Erythroblast (primary cell): ENCODE results near the gene ZPBP2.
A peak's percentile ranks its signal among the peaks of the same experiment; 100 is the strongest.
"Not testable (repeated sequence)": the region's sequence is repeated elsewhere in the genome, so short reads cannot be mapped to it uniquely, and the experiment has no call there.

ENCODE experiments used
- DNase-seq, 2 experiments: peaks; one replicate each; lab custom pipeline; 2025; lab: John Stamatoyannopoulos, UW
- GATA1 ChIP-seq: IDR thresholded peaks from 2 replicates; pipeline ENCODE4 v1.6.1; 2011; ENCODE audit warnings: low read depth, mild to moderate bottlenecking, control low read depth, low read length, moderate library complexity
- POLR2A ChIP-seq: IDR thresholded peaks from 2 replicates; pipeline ENCODE4 v1.6.1; 2011; ENCODE audit warnings: mild to moderate bottlenecking, low read length

The ZPBP2 gene

DNA sequence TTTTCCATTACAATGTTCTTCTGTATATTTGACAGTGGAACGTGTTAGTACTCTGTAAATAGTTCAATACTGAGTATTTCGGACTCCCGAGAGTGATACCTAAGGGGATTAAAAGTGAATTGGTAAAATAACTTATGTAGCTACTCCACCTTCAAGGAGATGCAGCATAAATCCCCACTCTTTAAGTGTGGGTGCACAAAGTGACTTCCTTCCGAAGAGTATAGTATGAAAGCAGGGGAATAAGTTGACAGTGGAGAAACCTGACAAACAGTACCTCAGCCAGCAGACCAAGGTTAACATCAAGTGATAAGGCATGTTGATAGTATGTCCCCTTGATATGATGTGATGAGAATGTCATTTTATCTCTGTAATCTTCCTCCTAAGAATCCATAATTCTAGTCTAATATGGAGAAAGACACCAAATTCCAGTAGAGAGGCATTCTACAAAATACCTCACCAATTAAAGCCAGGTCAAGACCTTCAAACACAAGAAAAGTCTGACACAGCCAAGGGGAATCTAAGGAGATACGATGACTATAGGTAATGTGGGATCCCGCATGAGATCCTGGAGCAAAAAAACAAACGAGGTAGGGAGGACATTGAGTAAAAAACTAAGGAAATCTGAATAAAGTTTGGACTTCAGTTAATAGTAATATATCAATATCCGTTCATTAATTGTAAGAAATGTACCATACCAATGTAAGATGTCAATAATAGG lies 1.8 kb upstream of the ZPBP2 start:
- TF ChIP-seq POLR2A = no peak
- no peak for DNase-seq

DNA sequence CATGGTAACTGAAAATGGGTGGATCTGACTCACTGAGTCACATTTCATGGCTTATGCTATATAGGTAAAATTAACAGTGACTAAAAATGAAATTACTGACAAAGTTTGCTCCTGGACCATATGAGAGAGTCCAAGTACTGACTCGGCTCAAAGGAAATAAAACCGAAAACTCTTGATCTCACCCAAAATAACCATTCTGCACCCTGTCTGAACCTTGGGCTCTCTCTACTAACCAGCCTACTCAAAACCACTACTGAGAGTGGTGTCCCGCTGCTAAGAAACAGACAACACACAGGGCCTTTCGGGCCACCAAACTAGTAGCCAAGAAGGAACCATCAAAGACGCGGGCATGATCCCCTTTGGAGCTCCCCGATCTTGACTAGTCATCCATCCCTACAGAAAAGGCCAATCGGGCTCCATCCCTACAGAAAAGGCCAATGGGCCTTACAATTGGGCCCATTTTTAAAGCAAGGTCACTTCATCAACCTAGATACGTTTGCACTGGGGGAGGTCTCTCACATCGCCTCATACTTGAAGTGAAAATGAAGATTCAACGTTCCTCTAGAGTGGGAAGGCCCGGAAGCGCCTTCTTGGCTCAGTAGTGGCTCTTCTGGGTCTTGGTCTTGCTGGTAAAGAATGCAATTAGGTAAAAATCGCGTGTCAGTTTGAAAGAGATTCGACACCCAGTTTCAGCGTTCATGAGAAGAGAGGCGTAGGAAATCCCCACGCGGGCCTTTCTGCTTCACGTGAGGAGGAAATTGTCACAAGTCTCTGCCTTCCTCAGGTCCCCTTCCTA lies 720 bp upstream of the ZPBP2 start:
- TF ChIP-seq GATA1 (no peak), POLR2A (no peak)
- no peak for DNase-seq

DNA sequence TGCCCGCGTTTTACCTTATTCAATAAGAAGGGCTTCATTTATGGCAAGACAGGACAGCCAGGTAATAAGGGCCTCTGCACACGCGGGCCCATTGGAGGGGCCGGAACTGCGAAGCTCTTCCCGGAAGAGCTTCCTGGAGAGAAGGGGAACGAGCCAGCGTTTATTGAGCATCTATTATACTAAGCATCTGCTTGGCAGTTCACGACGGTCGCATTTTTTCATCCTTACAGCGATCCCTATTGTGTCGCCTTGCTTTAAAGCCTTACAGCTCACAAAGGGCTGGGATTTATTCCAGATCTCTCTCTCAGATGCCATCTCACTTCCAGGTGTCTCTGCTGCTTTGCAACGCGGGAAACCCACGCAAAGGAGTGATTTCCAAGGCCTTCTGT lies 546 bp downstream of the ZPBP2 start:
- no peak for DNase-seq
- TF ChIP-seq GATA1 = no peak

DNA sequence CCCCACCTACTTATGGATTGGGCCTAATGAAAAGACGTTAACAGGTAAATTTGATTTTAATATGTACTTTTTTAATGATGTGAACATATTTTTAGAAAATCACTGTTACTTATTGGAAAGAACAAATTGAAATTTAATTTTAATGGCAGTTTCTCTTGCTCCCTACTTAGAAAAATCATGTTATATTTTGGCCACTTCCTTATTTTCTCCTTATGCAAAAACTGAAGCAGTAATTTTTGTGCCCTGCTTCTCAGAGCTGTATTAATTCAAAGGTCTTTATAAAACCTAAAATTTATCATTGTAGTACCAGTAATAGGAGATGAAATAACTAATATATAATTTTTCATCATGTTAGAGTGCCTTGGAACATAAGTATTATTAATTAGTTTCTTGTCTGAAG lies 2.8 kb downstream of the ZPBP2 start:
- DNase-seq = no peak
- no peak for TF ChIP-seq POLR2A
- no peak for TF ChIP-seq GATA1

DNA sequence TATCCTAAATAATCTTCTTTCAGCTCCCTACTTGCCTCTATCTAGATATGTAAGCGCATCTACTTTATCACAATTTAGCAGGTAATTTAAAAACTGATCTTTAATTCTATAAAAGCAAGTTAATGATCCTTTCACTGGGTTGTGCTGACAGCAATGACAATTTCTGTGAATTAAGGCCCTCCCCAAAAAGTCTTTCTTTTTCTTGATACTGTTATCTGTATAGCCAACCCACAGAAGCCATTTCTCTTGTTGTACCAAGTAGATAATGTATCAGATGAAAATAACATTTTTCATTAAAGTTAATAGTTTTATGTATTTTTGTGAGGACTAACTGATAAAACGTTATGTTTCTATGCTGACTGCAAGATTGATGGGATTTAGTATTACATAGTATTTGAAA lies 3.8 kb downstream of the ZPBP2 start:
- TF ChIP-seq GATA1 = no peak
- no peak for TF ChIP-seq POLR2A

DNA sequence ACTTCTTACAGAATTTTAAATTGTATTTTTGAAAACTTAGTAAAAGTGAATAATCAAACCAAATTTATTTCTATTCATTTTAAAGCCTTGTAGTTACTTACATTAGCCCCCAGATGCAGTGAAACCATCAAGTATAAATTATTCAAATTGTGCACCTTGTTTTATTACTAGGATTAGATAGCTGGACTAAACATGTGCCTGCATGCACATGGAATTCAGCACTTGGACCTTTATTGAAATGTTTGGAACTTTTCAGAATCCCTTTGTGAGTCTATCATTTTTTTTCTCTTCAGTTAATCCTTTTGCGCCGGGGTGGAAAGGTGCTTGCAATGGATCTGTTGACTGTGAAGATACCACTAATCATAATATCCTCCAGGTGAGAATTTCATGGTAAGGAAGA lies 4.7 kb downstream of the ZPBP2 start:
- peak; percentile 22 to 26 for DNase-seq
- TF ChIP-seq POLR2A = no peak
- TF ChIP-seq GATA1 = no peak

More for the DNA sequence above, 3.8 kb downstream of the ZPBP2 start:
- DNase-seq = peak in 1 of 2 experiments; percentile 53

DNA sequence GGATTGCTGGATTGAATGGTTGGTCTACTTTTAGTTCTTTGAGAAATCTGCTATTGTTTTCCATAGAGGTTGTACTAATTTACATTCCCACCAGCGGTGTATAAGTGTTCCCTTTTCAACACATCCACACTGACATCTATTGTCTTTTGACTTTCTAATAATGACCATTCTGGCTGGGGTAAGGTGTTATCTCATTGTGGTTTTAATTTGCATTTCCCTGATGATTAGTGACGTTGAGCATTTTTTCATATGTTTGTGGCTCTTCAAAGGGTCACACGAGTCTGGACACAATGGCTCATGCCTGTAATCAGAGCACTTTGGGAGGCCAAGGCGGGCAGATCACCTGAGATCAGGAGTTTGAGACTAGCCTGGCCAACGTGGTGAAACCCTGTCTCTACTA lies 18.1 kb downstream of the ZPBP2 start:
- not testable (repeated sequence) for DNase-seq

DNA sequence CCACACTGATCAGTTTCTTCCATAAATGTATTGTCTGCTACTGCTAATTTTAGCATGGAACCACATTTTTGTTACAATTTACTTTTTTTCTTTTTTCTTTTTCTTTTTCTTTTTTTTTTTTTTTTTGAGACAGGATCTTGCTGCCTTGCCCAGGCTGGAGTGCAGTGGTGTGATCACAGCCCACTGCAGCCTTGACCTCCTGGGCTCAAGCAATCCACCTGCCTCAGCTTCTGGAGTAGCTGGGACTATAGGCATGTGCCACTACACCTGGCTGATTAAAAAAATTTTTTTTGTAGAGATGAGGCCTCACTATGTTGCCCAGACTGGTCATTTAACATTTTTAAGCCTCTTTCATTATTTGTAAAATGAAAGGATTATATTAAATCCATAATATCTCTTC lies 19.1 kb downstream of the ZPBP2 start:
- no peak for TF ChIP-seq POLR2A
- TF ChIP-seq GATA1 = no peak

DNA sequence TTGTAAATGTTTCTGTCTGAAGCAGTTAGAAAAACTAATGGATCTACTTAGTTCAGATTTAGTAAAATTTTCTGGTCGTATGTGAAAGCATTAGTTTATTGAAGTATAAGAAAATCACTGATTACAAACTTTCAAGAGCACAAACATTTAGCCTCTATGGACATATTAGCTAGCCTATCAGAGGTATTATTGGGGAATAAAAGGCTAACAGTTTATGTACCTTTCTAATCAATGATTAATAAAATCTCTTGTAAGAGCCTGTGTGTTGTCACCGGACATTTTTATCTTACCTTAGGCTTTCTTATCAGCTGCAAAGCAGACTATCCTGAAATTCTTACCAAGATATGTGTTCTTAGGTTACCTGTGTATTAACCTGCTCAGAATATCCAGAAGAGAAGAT lies 21.2 kb downstream of the ZPBP2 start:
- TF ChIP-seq GATA1 (no peak), POLR2A (no peak)
- no peak for DNase-seq

More for the DNA sequence above, 19.1 kb downstream of the ZPBP2 start:
- DNase-seq = no peak

DNA sequence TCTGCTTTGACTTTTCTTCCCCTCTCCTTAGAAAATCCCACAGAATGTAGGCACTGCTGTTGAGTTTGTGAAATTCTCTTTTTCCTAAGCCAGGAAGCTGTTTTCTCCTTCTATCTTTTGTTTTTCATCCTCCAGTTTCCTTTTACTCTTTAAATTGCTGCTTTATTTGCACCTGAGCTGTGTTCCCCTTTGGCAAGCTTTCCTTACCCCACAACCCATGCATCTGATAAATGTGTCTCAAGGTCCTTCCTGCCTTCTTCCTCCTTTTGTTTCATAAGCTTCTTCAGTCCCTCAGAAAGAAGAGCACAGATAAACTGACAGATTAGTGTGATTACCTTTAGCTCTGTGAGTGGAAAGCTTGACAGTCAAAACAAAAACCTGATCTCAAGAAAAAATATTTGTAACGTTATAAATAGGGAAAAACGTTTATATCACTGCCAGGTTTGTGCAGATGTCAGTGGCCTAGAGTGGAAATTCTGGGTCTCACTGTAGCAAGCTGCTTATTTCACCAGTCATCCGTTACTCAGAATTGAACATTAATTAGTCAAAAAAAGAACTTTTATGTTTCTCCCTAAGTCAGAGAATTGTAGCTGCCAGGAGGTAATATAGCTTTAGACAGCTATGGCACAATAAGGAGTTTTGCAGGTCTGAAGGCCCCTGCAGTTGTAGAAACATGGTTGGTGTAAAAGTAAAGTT lies 26.8 kb downstream of the ZPBP2 start:
- DNase-seq = no peak
- TF ChIP-seq POLR2A (no peak), GATA1 (no peak)

DNA sequence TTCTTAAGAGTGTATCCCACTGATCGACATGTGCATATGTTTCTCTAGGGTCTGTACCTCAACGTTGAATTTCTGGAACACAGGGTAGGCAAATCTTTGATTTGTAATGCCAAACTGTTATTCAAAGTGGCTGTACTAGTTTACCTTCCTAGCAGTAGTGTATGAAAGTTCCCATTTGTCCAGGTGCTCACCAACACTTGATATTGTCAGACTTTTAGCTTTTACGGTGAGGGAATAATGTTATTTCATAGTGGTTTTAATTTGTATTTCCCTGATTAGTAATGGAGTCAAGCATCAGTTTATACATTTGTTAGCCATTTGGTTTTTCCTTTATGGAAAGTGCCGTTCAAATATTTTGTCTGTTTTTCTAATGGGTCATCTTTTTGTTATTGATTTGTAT lies 30.1 kb downstream of the ZPBP2 start:
- TF ChIP-seq POLR2A = no peak
- no peak for TF ChIP-seq GATA1
- DNase-seq = no peak

DNA sequence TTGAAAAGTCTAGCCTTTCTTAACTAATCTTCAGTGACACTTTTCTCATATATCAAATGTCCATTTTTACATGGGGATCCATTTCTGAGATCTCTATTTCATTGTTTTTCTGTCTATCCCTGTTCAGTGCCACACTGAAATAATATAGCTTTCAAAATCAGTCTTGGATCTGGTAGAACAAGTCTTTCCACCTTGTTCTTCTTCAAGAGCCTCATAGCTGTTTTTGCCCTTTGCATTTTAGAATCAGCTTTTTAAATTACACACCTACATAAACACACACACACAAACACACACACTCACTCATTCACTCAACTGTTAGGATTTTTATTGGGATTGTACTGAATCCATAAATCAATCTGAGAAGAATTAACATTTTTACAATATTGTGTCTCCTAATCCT lies 31.2 kb downstream of the ZPBP2 start:
- TF ChIP-seq POLR2A = no peak
- no peak for TF ChIP-seq GATA1
- DNase-seq = no peak

DNA sequence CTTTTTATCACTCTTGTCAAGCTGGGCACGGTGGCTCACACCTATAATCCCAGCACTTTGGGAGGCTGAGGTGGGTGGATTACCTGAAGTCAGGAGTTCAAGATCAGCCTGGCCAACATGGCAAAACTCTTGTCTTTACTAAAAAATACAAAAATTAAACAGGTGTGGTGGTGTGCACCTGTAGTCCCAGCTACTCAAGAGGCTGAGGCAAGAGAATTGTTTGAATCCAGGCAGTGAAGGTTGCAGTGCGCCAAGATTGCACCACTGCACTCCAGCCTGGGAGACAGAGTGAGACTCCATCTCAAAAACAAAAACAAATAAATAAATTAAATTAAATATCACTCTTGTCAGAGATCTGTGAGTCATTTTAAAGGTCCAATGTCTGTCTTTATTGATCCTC lies 34.0 kb downstream of the ZPBP2 start:
- DNase-seq = not testable (repeated sequence)

DNA sequence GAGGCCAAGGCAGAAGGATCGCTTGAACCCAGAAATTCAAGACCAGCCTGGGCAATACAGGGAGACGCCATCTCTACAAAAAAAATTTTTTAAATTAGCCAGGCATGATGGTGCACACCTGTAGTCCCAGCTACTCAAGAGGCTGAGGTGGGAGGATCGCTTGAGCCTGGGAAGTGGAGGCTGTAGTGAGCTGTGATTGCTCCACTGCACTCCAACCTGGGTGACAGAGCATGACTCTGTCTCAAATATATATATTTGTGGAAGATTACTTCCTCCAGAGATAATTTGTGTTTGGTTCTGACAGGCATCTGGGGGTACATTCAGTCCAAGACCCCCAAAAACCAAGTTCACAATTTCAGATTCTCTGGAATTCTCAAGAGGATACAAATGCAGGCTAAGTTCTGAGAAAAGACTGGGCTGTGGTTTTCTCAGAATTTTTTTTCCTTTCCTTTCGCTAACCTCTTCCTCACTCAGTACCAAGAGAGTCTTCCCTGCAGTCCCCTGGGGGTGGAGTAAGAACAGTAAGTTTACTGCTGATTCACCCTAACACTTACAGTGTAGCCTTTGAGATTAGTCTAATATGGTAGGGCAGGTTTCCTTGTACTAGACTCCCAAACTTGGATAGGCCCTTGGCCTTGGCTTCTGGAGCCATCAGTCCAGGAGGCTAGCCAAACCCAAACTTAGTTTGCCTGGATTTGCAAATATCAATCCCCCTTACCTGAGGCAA lies 35.3 kb downstream of the ZPBP2 start:
- peak; percentile 31 to 43 for DNase-seq
- TF ChIP-seq POLR2A (no peak), GATA1 (no peak)
